WTC11 (cell line): Measurements from ENCODE around the gene C20orf144. TPM values are rescaled to one million over a fixed set of nuclear protein-coding genes. Genes with fewer than 3 reads are reported as not detected.

Experiments
- ATAC-seq: fragments of 200-7000 bp; cut with Tn5 transposase; 2 replicates; pipeline ENCODE4 v1.10.0; 2021; ENCODE audit warnings: mild to moderate bottlenecking, moderate library complexity
- CTCF ChIA-PET: fragments of 300-600 bp; sonication (Branson Sonifier 250); formaldehyde crosslinking; loops from one replicate; lab custom pipeline; 2021; ENCODE audit warnings: antibody characterized with exemption; lab: Charles Lee
- POLR2A ChIA-PET: fragments of 350-600 bp; sonication (Branson Sonifier 250); formaldehyde crosslinking; loops from one replicate; lab custom pipeline; 2021; ENCODE audit warnings: antibody characterized with exemption; lab: Charles Lee
- DNase-seq: peaks from one replicate; pipeline ENCODE4 v3.0.0; 2021; ENCODE audit warnings: low spot score
- H3K27ac Mint-ChIP-seq: 2 replicates; pipeline ENCODE4 v1.8.0; 2021; ENCODE audit warnings: mixed read lengths
- H3K27me3 Mint-ChIP-seq: 2 replicates; pipeline ENCODE4 v1.8.0; 2021; ENCODE audit warnings: low read depth, mild to moderate bottlenecking, moderate library complexity, mixed read lengths
- H3K36me3 Mint-ChIP-seq: 2 replicates; pipeline ENCODE4 v1.8.0; 2021; ENCODE audit warnings: mixed read lengths
- H3K4me1 Mint-ChIP-seq: 2 replicates; pipeline ENCODE4 v1.8.0; 2022; ENCODE audit warnings: mixed read lengths
- H3K4me3 Mint-ChIP-seq: 2 replicates; pipeline ENCODE4 v1.8.0; 2021; ENCODE audit warnings: mild to moderate bottlenecking, moderate library complexity, mixed read lengths
- H3K9me3 Mint-ChIP-seq: 2 replicates; pipeline ENCODE4 v1.8.0; 2021; ENCODE audit warnings: mixed read lengths
- AR ChIP-seq: fragments of 250-450 bp; sonication (Bioruptor Pico); IDR thresholded peaks from 2 replicates; pipeline ENCODE4 v1.9.0; 2021; ENCODE audit warnings: mild to moderate bottlenecking
- MLX ChIP-seq: sonication (generic); formaldehyde crosslinking; IDR thresholded peaks from 2 replicates; pipeline ENCODE4 v1.8.1; 2023; ENCODE audit warnings: mild to moderate bottlenecking, missing genetic modification reagents, moderate library complexity
- SMAD4 ChIP-seq: sonication (generic); formaldehyde crosslinking; IDR thresholded peaks from 2 replicates; pipeline ENCODE4 v1.8.0; 2022; ENCODE audit warnings: mild to moderate bottlenecking, missing genetic modification reagents
- TEAD1 ChIP-seq: sonication (generic); formaldehyde crosslinking; IDR thresholded peaks from 2 replicates; pipeline ENCODE4 v1.8.0; 2022; ENCODE audit warnings: mild to moderate bottlenecking, missing genetic modification reagents
- ZBTB43 ChIP-seq: sonication (generic); formaldehyde crosslinking; IDR thresholded peaks from 2 replicates; pipeline ENCODE4 v1.8.1; 2023; ENCODE audit warnings: mild to moderate bottlenecking, missing genetic modification reagents
- ZNF121 ChIP-seq: sonication (generic); formaldehyde crosslinking; IDR thresholded peaks from 2 replicates; pipeline ENCODE4 v1.8.0; 2023; ENCODE audit warnings: missing genetic modification reagents
- total RNA-seq: library from RNA; stranded (reverse); gene quantifications from 3 replicates; pipeline ENCODE4 v1.2.3, GENCODE V29; 2021
- TF ChIP-seq, protein P1 (sequence below): sonication (generic); formaldehyde crosslinking; IDR thresholded peaks from 2 replicates; pipeline ENCODE4 v1.8.1; 2022; ENCODE audit warnings: low read depth, missing genetic modification reagents, borderline replicate concordance
- TF ChIP-seq, protein P2 (sequence below): sonication (generic); formaldehyde crosslinking; IDR thresholded peaks from 2 replicates; pipeline ENCODE4 v1.8.1; 2022; ENCODE audit warnings: mild to moderate bottlenecking, moderate library complexity, missing genetic modification reagents
- TF ChIP-seq, protein P3 (sequence below): sonication (generic); formaldehyde crosslinking; IDR thresholded peaks from 2 replicates; pipeline ENCODE4 v1.8.1; 2023; ENCODE audit warnings: mild to moderate bottlenecking, missing genetic modification reagents, borderline replicate concordance
- TF ChIP-seq, protein P4 (sequence below): sonication (generic); formaldehyde crosslinking; IDR thresholded peaks from 2 replicates; pipeline ENCODE4 v1.8.1; 2023; ENCODE audit warnings: mild to moderate bottlenecking, missing genetic modification reagents
- TF ChIP-seq, protein P5 (sequence below): fragments of 250-450 bp; sonication (Bioruptor Pico); IDR thresholded peaks from 2 replicates; pipeline ENCODE4 v1.9.0; 2021; ENCODE audit warnings: mild to moderate bottlenecking, borderline replicate concordance

The C20orf144 gene
- total RNA-seq, 1 experiment from 2014 or later = 0.09 TPM

GRCh38 chr20:33710681-33711445, 48.7 kb downstream of the C20orf144 start:
- CTCF ChIA-PET = no interaction called here
- TF ChIP-seq MLX (CRISPR knock-in tag) = no peak
- no peak for TF ChIP-seq AR (CRISPR knock-in tag)
- TF ChIP-seq, protein P1, sequence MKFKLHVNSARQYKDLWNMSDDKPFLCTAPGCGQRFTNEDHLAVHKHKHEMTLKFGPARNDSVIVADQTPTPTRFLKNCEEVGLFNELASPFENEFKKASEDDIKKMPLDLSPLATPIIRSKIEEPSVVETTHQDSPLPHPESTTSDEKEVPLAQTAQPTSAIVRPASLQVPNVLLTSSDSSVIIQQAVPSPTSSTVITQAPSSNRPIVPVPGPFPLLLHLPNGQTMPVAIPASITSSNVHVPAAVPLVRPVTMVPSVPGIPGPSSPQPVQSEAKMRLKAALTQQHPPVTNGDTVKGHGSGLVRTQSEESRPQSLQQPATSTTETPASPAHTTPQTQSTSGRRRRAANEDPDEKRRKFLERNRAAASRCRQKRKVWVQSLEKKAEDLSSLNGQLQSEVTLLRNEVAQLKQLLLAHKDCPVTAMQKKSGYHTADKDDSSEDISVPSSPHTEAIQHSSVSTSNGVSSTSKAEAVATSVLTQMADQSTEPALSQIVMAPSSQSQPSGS (CRISPR knock-in tag) = no peak
- TF ChIP-seq, protein P2, sequence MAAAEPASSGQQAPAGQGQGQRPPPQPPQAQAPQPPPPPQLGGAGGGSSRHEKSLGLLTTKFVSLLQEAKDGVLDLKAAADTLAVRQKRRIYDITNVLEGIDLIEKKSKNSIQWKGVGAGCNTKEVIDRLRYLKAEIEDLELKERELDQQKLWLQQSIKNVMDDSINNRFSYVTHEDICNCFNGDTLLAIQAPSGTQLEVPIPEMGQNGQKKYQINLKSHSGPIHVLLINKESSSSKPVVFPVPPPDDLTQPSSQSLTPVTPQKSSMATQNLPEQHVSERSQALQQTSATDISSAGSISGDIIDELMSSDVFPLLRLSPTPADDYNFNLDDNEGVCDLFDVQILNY = no peak
- TF ChIP-seq ZNF121 (CRISPR knock-in tag) = no peak
- TF ChIP-seq, protein P3, sequence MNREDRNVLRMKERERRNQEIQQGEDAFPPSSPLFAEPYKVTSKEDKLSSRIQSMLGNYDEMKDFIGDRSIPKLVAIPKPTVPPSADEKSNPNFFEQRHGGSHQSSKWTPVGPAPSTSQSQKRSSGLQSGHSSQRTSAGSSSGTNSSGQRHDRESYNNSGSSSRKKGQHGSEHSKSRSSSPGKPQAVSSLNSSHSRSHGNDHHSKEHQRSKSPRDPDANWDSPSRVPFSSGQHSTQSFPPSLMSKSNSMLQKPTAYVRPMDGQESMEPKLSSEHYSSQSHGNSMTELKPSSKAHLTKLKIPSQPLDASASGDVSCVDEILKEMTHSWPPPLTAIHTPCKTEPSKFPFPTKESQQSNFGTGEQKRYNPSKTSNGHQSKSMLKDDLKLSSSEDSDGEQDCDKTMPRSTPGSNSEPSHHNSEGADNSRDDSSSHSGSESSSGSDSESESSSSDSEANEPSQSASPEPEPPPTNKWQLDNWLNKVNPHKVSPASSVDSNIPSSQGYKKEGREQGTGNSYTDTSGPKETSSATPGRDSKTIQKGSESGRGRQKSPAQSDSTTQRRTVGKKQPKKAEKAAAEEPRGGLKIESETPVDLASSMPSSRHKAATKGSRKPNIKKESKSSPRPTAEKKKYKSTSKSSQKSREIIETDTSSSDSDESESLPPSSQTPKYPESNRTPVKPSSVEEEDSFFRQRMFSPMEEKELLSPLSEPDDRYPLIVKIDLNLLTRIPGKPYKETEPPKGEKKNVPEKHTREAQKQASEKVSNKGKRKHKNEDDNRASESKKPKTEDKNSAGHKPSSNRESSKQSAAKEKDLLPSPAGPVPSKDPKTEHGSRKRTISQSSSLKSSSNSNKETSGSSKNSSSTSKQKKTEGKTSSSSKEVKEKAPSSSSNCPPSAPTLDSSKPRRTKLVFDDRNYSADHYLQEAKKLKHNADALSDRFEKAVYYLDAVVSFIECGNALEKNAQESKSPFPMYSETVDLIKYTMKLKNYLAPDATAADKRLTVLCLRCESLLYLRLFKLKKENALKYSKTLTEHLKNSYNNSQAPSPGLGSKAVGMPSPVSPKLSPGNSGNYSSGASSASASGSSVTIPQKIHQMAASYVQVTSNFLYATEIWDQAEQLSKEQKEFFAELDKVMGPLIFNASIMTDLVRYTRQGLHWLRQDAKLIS (CRISPR knock-in tag) = no peak

DNA sequence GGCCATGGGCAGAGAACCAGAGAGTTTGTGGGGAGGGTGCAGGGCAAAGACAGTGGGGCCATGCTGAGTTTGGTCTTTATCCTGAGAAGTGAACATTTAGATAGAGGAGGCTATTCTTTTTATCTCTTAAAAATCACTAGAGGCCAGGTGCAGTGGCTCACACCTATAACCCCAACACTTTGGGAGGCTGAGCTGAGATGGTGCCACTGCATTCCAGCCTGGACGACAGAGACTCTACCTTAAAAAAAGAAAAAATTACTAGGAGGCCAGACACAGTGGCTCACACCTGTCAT, 49.3 kb downstream of the C20orf144 start:
- TF ChIP-seq ZBTB43 = no peak
- TF ChIP-seq, protein P4, sequence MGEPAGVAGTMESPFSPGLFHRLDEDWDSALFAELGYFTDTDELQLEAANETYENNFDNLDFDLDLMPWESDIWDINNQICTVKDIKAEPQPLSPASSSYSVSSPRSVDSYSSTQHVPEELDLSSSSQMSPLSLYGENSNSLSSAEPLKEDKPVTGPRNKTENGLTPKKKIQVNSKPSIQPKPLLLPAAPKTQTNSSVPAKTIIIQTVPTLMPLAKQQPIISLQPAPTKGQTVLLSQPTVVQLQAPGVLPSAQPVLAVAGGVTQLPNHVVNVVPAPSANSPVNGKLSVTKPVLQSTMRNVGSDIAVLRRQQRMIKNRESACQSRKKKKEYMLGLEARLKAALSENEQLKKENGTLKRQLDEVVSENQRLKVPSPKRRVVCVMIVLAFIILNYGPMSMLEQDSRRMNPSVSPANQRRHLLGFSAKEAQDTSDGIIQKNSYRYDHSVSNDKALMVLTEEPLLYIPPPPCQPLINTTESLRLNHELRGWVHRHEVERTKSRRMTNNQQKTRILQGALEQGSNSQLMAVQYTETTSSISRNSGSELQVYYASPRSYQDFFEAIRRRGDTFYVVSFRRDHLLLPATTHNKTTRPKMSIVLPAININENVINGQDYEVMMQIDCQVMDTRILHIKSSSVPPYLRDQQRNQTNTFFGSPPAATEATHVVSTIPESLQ (CRISPR knock-in tag) = no peak
- no peak for TF ChIP-seq SMAD4 (CRISPR knock-in tag)
- TF ChIP-seq, protein P5, sequence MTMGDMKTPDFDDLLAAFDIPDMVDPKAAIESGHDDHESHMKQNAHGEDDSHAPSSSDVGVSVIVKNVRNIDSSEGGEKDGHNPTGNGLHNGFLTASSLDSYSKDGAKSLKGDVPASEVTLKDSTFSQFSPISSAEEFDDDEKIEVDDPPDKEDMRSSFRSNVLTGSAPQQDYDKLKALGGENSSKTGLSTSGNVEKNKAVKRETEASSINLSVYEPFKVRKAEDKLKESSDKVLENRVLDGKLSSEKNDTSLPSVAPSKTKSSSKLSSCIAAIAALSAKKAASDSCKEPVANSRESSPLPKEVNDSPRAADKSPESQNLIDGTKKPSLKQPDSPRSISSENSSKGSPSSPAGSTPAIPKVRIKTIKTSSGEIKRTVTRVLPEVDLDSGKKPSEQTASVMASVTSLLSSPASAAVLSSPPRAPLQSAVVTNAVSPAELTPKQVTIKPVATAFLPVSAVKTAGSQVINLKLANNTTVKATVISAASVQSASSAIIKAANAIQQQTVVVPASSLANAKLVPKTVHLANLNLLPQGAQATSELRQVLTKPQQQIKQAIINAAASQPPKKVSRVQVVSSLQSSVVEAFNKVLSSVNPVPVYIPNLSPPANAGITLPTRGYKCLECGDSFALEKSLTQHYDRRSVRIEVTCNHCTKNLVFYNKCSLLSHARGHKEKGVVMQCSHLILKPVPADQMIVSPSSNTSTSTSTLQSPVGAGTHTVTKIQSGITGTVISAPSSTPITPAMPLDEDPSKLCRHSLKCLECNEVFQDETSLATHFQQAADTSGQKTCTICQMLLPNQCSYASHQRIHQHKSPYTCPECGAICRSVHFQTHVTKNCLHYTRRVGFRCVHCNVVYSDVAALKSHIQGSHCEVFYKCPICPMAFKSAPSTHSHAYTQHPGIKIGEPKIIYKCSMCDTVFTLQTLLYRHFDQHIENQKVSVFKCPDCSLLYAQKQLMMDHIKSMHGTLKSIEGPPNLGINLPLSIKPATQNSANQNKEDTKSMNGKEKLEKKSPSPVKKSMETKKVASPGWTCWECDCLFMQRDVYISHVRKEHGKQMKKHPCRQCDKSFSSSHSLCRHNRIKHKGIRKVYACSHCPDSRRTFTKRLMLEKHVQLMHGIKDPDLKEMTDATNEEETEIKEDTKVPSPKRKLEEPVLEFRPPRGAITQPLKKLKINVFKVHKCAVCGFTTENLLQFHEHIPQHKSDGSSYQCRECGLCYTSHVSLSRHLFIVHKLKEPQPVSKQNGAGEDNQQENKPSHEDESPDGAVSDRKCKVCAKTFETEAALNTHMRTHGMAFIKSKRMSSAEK (CRISPR knock-in tag) = no peak
- no peak for TF ChIP-seq TEAD1 (CRISPR knock-in tag)
- Mint-ChIP-seq H3K27me3 (no peaks in the 10 kb centered on the region; the same call in 1 of the 2 replicates), H3K36me3 (no peaks in the 10 kb centered on the region), H3K27ac (peak overlapping the region; percentile 40), H3K4me3 (no peak overlapping the region), H3K9me3 (no peaks in the 10 kb centered on the region), H3K4me1 (peaks cover 10% of the 10 kb centered on the region)
- ATAC-seq (no peak), DNase-seq (no peak)
- CTCF ChIA-PET = no interaction called here
- POLR2A ChIA-PET = no interaction called here

More at GRCh38 chr20:33710681-33711445, 48.7 kb downstream of the C20orf144 start:
- ATAC-seq (no peak), DNase-seq (no peak)
- no peaks in the 10 kb centered on the region for H3K27me3 Mint-ChIP-seq
- no peak overlapping the region for H3K4me3 Mint-ChIP-seq
- peaks cover 10% of the 10 kb centered on the region for H3K4me1 Mint-ChIP-seq
- POLR2A ChIA-PET = no interaction called here
- peak overlapping the region; percentile 40 for H3K27ac Mint-ChIP-seq
- H3K9me3 Mint-ChIP-seq = no peaks in the 10 kb centered on the region
- no peaks in the 10 kb centered on the region for H3K36me3 Mint-ChIP-seq
